Activated naive CD4-positive, alpha-beta T cell treated with anti-CD3 and anti-CD28 coated beads, Interleukin-2, amount 50 U/mL, for 16 hours (primary cell): Measurements from ENCODE around the gene KRTAP1-5.
"Not testable (repeated sequence)": the region's sequence is repeated elsewhere in the genome, so short reads cannot be mapped to it uniquely, and the experiment has no call there.

Source experiments
- DNase-seq: peaks from one replicate; pipeline ENCODE4 v3.0.0-alpha.2; 2020

The KRTAP1-5 gene, protein sequence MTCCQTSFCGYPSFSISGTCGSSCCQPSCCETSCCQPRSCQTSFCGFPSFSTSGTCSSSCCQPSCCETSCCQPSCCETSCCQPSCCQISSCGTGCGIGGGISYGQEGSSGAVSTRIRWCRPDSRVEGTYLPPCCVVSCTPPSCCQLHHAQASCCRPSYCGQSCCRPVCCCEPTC

DNA sequence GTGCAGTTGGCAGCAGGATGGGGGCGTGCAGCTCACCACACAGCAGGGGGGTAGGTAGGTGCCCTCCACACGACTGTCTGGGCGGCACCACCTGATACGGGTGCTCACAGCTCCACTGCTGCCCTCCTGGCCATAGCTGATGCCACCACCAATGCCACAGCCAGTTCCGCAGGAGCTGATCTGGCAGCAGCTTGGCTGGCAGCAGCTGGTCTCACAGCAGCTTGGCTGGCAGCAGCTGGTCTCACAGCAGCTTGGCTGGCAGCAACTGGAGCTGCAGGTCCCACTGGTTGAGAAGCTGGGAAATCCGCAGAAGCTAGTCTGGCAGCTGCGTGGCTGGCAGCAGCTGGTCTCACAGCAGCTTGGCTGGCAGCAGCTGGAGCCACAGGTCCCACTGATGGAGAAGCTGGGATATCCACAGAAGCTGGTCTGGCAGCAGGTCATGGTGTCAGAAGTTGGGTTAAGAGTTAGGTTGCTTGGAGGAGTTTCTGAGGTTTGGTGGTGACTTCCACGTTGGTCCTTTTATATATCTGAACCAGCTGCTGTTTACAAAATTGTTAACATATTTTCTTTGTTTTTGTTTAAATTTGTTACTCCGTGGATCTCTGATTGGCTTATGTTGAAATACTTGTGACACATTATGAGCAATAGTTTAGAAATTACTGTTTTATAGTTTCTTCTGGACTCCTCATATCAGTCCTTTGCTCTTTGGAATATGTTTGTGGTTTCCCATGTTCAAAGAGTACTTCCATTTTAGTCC is at the start of gene KRTAP1-5:
Gene KRTAP1-5 (minus strand): TSS at position 494 of the 757 bp plus-strand sequence. CDS start 53 bp downstream, at position 441.
- DNase-seq = no peak

DNA sequence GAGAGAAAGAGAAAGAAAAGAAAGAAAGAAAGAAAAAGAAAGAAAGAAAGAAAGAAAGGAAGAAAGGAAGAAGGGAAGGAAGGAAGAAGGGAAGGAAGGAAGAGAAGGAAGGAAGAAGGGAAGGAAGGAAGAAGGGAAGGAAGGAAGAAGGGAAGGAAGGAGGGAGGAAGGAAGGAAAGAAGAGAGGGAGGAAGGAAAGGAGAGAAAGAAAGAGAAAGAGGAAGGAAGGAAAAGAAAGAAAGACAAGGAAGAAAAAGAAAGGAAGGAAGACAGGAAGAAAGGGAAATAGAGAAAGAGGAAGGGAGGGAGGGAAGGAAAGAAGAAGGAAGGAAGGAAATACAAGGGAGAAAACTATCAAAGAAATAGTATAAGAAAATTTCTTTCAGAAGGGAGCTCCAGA is 49.8 kb upstream of the KRTAP1-5 start:
- DNase-seq = no peak

DNA sequence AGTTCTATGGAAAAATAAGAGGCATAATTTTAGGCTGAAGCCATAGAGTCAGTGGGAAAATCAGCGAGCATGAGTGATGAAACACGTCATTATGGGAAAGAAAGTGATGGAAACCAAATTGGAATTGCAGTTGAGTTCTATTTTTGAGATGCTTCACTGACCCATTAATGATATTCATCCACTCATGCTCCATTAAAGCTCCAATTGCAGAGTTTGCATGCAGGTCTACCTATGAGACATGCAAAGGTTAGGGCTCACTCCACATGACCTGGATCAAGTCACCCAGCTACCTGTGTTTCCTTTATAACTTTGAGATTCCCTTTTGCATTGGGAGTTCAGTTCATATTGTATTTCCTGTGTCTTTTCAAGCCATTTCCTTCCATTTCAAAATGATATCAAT is 46.7 kb upstream of the KRTAP1-5 start:
- no peak for DNase-seq

DNA sequence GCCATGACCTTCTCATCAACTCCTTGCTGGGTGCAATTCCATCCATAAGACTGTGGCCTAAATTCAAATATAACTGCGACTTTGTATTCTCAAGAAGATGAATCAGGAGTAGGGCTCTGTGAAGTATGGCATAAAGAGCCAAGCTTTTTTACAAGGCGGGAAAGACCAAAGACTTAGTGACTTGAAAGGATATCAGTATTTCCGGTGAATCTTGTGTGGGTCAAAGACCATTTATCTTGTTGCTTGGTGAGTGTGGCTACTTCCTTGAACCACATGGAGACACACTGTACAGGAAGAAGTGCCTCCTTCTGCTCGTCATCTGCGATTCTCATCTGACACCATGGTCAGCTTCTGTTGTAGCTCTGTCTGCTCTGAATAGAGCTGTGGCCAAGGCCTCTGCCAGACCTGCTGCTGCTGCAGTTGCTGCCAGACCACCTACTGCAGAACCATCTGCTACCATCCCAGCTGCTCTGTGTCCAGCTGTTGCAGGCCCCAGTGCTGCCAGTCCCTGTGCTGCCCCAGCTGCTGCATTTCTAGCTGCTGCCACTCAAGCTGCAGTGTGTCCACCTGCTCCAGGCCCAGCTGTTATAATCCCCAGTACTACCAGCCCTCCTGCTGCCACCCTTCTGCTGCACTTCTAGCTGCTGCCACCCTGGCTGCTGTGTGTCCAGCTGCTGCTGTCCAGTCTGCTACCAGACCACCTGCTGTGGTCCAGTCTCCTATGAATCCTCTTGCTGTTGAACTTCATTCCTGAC is 44.8 kb upstream of the KRTAP1-5 start:
- DNase-seq = no peak

DNA sequence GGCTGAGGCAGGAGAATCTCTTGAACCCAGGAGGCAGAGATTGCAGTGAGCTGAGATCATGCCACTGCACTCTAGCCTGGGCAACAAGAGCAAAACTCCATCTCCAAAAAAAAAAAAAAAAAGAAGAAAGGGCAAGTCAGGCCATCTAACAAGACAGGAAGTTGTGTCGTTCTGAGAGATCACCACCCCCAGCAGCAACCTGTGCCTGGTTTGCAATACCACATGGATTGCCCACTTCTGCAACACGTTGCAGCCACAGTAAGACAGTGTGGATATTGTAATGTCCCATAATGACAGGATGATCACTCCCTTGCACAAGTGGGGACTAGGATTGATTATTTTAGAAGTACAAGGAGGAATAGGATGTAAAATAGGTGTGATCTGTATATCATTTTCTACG is 42.0 kb upstream of the KRTAP1-5 start:
- no peak for DNase-seq

DNA sequence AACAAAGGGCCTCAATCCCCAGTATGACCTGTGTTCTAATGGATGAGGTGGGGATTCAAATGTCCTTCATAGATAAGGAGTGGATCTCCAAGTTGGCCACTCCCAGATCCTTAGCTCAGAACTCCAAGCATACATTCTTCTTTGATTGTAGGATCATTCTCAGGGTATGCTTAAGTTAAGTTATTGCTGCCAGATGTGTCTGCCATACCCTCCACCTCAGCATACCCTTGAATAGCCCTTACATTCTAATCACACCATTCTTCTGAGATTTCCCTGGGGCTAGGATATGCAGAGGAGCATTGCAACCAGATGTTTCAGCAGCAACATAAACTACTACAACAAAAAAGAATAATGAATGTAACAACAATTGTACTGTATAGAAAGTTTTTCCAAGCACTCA is 40.3 kb upstream of the KRTAP1-5 start:
- no peak for DNase-seq

DNA sequence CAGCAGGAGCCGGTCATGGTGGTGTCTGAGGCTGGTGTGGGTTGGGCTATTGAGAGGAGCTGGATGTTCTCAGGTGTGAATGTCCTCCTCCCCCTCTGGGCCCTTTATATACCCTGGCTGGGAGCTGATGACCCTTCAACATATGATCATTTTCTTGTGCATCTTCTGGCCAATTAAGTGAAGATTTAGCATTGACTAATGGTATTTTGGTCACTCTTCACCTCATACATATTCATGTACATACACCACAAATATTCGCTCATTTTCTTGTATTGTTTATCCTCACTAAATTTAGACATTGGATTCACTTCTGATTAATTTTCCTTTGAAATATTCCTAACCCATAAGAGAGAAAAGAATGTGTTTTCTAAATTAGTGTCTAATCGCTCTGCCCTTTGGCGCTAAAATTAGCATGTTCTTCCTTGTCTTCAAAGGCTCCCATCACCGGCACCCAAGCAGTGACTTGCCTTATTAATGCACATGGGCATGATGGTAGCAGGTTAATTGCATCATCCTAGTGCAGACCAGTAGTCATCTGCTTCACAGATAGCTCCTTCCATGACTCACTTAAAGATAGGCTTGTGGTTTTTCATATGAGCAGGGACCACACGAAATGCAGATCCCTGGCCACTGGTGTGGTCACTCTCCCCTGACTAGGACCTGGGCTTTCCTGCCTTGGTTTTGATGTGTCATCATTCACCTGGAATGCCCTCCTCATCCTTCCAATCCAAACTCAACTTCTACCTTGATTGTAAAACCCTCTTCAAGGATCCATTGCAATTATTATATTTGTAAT is 39.0 kb upstream of the KRTAP1-5 start, which contains the start of gene KRTAP2-4:
Gene KRTAP2-4 (minus strand): TSS at position 51 of the 796 bp plus-strand sequence. CDS start 34 bp downstream, at position 17.
- DNase-seq = no peak

DNA sequence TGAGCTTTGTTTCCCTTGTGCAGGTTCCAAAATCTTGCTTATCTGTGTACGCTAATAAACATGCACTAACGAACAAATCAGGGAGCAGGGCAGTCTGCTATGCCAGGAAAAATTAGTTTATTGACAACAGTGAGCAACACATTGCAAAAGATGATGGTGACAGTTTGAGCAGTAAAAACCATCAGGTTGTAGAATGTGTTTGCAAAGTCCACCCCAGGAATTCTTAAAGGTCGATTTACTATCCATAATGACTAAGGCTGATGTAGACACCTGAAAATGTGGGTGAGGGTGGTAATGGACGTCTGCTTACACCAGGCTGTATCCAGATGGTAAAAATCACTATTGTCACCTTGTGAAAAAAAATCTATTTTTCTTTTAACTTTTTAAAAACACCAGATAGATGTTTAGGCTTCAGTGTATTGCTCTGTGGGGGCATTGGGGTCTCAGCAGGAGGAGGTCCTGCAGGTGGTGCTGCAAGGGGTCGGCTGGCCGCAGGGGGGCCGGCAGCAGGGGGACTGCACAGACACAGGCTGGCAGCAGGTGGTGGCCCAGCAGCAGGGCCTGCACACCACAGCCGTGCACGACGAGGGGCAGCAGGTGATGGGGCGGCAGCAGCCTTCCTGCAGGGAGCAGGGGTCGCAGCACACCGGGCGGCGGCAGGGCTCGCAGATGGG is 38.1 kb upstream of the KRTAP1-5 start:
- not testable (repeated sequence) for DNase-seq

DNA sequence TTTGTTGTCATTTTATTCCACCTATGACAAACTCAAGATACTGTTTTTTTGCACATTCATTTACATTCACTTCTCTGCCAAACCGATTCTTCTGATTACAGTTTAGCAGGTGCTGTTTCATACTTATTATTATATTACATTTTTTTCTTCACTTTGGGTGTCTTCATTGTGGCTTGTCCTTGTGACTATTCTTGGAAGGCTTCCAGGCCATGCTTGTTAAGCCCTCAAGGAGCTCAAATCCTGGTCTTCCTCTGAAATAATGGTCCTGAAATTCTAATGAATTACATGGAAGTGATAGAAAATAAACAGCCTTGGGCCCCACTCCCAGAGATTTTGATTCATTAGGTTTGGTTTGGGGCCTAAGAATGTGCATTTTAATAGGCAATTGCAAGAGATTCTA is 37.3 kb upstream of the KRTAP1-5 start:
- DNase-seq = no peak

DNA sequence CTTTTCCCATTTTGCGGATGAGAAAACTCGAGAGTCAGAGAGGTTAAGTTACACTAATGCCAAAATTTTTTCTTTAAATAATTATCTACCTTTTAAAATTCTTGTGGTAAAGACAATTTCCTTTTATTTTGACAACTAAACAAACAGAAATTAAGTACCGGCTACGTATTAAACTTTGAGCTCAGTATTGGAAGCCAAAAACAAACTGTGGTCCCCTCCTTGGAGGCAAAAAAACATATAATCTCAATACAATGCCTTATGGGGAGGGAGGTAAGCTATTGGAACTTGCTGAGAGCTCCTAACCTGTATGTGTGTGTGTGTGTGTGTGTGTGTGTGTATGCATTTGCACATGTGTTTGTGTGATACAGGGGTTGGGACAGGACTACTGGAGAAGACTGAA is 36.4 kb upstream of the KRTAP1-5 start:
- no peak for DNase-seq

DNA sequence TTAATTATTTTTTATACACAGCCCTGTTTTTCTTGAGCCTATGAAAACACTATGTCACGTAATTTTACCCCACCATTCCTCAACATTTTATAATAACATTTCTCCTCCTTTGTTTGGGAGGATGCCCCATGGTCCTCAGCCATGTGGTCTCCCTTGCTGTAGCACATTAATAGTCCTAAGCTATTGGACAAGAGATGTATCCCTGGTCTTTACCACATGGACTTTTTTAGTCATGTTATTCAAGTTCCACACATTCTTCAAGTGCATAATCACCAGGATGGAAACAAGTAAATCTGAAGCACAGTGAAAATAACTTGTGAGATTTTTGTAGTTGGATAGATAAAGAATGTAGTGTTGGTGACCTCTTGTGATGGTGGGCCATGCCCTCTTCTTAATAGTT is 35.0 kb upstream of the KRTAP1-5 start:
- DNase-seq = no peak

DNA sequence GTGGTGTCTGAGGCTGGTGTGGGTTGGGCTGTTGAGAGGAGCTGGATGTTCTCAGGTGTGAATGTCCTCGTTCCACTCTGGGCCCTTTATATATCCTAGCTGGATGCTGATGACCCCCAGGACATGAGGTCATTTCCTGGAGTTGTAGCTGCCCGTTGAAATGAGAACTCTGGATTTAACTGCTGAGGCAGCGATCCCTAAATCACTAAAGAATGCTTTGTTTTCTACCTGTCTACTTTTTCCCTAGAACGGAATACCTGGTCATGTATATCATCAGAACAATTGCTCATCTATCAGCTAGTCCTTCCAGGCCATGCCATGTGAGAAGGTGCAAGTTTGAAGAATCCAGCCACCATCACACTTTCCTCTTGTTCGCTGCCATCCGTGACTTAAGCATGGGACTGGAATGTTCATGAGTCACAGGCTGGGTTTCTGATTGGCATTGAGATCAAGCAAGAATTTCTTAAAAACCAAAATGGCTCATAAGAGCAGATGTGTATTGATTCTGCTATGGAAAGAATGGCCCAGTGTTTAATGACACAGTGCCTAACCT is 33.1 kb upstream of the KRTAP1-5 start, which contains the start of gene KRTAP2-3:
Gene KRTAP2-3 (minus strand): TSS at position 63 of the 553 bp plus-strand sequence. CDS start 64 bp downstream, outside the sequence.
- no peak for DNase-seq

DNA sequence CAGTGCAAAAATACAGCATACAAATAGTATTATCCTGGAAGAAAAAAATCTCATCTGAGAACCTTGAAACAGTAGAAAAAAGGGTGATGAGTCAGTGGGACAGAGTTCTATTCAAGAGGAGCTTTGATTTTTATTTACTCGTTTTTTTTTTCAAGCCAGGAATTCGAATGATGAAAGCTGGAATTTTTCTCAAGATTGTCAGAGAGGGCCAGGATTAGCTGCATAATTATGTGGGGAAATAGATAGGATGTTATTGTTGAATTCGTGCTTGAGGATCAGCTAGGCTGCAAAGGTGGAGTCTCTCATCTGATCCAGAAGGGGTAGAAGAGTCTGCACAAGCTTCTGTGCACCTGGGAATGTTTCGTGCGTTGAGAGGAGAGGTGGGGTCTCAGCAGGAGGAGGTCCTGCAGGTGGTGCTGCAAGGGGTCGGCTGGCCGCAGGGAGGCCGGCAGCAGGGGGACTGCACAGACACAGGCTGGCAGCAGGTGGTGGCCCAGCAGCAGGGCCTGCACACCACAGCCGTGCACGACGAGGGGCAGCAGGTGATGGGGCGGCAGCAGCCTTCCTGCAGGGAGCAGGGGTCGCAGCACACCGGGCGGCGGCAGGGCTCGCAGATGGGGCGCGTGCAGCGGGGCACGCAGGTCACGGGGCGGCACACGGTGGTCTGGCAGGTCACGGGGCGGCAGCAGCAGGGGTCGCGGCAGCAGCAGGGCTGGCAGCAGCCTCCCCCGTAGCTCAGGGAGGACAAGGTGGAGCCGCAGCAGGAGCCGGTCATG is 32.5 kb upstream of the KRTAP1-5 start:
- DNase-seq = not testable (repeated sequence)

DNA sequence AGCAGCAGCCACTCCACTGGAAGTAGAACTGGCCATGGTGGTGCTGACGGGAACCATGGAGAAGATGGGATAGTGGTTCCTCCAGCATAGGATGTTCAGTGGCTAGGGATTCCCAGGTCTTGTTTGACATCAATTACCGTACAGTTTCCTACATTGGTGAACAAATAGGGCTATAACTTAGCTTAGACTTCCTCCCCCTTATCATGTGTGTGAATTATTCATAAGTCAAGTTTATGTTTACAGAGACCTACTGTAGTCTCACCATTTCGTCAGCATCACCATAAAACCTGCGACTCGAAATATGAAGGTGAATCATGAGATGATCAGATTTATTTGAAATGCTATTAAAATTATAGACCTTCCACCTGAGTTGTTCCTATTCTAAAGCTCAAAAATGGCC is 31.7 kb upstream of the KRTAP1-5 start:
- no peak for DNase-seq

DNA sequence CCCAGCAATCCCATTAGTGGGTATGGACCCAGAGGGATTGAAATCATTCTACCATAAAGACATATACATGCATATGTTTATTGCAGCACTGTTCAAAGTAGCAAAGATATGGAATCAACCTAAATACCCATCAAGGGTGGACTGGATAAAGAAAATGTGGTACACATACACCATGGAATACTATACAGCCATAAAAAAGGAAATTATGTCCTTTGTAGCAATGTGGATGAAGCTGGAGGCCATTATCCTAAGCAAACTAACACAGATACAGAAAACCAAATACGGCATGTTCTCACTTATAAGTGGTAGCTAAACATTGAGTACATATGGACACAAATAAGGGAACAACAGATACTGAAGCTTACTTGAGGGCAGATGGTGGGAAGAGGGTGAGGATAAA is 30.5 kb upstream of the KRTAP1-5 start:
- no peak for DNase-seq

DNA sequence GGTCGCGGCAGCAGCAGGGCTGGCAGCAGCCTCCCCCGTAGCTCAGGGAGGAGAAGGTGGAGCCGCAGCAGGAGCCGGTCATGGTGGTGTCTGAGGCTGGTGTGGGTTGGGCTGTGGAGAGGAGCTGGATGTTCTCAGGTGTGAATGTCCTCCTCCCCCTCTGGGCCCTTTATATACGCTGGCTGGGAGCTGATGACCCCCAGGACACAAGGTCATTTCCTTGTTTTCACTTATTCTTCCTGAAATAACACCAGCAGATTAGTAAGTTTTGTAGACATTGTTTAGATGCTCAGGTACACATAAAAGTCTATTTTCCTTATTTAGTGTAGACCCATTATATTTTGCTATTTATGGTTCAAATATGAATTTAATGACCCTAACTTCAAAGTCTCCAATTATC is 28.1 kb upstream of the KRTAP1-5 start, which contains the start of gene KRTAP2-2:
Gene KRTAP2-2 (minus strand): TSS at position 101 of the 400 bp plus-strand sequence. CDS start 19 bp downstream, at position 82.
- not testable (repeated sequence) for DNase-seq

DNA sequence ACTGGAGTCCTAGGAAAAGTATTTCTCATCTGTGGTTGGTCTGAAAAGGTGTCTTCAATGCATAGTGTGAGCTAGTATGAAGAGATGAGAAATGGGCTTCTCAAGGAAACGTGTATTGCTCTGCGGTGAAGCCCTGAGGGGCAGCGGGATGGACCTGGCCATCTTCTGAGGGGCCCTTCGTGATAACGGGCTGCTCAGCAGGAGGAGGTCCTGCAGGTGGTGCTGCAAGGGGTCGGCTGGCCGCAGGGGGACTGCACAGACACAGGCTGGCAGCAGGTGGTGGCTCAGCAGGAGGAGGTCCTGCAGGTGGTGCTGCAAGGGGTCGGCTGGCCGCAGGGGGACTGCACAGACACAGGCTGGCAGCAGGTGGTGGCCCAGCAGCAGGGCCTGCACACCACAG is 27.5 kb upstream of the KRTAP1-5 start:
- DNase-seq = not testable (repeated sequence)

DNA sequence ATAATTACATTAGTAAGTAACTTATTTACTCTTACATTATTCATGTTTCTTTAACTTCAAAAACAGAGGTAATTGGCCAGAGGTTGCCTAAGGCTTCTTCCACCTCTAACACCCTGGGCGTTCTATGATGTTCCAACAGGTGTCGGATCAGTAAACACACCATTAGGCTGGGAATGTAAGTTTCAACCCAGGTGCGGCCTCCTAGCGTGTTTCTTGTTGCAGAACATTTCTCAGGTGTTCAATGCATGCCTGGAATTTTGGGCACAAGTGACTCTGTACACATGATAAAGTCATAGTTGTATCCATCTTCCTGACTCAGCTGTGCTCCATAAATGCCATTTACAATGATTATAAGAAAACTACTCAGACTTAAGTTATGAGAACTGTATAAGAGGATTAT is 27.0 kb upstream of the KRTAP1-5 start:
- no peak for DNase-seq

DNA sequence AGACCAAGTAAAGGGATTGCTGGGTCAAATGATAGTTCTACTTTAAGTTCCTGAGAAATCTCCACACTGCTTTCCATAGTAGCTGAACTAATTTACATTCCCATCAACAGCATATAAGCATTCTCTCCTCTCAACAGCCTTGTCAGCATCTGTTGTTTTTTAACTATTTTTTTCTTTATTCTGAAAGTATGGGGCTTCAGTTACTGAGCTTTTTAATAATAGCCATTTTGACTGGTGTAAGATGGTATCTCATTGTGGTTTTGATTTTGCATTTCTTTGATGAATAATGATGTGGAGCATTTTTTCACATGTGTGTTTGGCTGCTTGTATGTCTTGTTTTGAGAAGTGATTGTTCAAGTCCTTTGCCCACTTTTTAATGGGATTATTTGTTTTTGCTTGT is 25.6 kb upstream of the KRTAP1-5 start:
- no peak for DNase-seq

DNA sequence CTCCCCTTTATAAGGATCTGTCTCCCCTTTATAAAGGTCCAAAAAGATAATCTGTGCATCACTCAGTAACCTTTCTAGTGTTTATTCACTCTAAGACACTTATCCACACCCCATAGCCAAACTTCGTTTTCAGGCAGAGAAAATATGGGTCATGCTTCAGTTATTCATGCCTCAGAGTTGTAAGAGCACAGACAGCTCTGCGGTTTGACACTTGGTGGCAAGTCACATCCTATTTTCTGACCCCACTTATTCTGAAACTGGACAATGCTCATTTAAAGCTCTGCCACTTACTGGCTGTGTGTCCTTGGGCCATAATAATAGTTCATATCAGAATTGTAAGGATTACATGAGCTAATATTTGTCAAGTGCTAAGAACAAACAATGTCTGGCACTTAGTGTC is 22.1 kb upstream of the KRTAP1-5 start:
- DNase-seq = no peak

DNA sequence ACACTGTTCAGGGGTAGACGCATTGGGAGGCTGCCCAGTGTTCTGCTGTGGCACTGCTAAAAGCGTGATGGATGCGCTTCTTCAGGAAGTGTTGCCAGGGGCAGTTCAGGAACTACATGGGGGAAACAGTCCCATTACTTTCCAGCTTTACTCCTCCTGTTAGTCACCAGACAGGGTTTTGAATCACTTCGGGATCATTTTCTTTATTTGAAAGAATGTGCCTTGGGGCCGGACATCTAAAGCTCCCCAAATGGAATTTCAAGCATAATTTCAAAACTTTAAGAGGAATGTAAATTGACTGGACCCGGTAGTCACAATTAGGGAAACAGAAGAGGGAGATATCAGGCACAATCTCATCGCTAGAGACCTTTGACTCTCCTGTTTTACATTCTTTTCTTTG is 21.4 kb upstream of the KRTAP1-5 start:
- DNase-seq = no peak
